ENCODE results near the gene REEP6. TPM values are rescaled to one million over a fixed set of nuclear protein-coding genes. Genes with fewer than 3 reads are reported as not detected.
"Not testable (repeated sequence)": the region's sequence is repeated elsewhere in the genome, so short reads cannot be mapped to it uniquely, and the experiment has no call there.

Gene REEP6
- polyA plus RNA-seq, 1 of the 3 experiments (the other 2 are of a cell fraction): 9.1 TPM

DNA sequence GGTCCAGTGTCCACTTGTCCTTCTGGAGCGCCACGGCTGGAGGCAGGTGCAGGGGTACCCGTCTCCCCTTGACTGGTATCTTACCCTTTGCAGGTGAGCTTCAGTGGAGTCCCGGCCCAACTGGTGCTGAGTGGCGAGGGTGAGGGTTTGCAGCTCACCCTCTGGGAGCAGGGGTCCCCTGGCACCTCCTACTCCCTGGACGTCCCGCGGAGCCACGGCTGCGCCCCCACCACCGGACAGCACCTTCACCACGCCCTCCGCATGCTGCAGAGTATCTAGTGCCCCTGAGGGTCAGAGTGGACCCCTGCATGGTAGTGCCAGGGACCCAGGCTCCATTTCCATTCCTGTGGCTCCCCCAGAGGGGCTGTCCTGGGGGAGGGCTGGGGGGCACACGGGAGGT lies 44.0 kb downstream of the REEP6 start:
- TF ChIP-seq, protein P1, sequence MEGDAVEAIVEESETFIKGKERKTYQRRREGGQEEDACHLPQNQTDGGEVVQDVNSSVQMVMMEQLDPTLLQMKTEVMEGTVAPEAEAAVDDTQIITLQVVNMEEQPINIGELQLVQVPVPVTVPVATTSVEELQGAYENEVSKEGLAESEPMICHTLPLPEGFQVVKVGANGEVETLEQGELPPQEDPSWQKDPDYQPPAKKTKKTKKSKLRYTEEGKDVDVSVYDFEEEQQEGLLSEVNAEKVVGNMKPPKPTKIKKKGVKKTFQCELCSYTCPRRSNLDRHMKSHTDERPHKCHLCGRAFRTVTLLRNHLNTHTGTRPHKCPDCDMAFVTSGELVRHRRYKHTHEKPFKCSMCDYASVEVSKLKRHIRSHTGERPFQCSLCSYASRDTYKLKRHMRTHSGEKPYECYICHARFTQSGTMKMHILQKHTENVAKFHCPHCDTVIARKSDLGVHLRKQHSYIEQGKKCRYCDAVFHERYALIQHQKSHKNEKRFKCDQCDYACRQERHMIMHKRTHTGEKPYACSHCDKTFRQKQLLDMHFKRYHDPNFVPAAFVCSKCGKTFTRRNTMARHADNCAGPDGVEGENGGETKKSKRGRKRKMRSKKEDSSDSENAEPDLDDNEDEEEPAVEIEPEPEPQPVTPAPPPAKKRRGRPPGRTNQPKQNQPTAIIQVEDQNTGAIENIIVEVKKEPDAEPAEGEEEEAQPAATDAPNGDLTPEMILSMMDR (IDR thresholded peaks at IDR 0.05): no peak
- TF ChIP-seq FOXJ3 (CRISPR knock-in tag; IDR thresholded peaks at IDR 0.05) (no peak), GABPA (IDR thresholded peaks at IDR 0.05; ENCODE audit: low read depth) (no peak), TCF12 (IDR thresholded peaks at IDR 0.05) (no peak), GATA2 (CRISPR knock-in tag; IDR thresholded peaks at IDR 0.05) (no peak), RXRA (IDR thresholded peaks at IDR 0.05; ENCODE audit: borderline replicate concordance, low read depth) (no peak), EP300 (IDR thresholded peaks at IDR 0.05; ENCODE audit: borderline replicate concordance in 1 of 2, low read depth in 1 of 2, low read length in 1 of 2) (no peak), SIN3A (IDR thresholded peaks at IDR 0.05; ENCODE audit: borderline replicate concordance, low read depth, low read length) (no peak), ELF1 (IDR thresholded peaks at IDR 0.05) (no peak)
- TF ChIP-seq, protein P2, sequence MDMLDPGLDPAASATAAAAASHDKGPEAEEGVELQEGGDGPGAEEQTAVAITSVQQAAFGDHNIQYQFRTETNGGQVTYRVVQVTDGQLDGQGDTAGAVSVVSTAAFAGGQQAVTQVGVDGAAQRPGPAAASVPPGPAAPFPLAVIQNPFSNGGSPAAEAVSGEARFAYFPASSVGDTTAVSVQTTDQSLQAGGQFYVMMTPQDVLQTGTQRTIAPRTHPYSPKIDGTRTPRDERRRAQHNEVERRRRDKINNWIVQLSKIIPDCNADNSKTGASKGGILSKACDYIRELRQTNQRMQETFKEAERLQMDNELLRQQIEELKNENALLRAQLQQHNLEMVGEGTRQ (IDR thresholded peaks at IDR 0.05; ENCODE audit: borderline replicate concordance, low read depth, low read length): no peak
- TF ChIP-seq, protein P3, sequence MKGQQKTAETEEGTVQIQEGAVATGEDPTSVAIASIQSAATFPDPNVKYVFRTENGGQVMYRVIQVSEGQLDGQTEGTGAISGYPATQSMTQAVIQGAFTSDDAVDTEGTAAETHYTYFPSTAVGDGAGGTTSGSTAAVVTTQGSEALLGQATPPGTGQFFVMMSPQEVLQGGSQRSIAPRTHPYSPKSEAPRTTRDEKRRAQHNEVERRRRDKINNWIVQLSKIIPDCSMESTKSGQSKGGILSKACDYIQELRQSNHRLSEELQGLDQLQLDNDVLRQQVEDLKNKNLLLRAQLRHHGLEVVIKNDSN (IDR thresholded peaks at IDR 0.05; ENCODE audit: borderline replicate concordance, low read depth): no peak
- DNase-seq: no peak
- POLR2A ChIA-PET: no interaction called here

DNA sequence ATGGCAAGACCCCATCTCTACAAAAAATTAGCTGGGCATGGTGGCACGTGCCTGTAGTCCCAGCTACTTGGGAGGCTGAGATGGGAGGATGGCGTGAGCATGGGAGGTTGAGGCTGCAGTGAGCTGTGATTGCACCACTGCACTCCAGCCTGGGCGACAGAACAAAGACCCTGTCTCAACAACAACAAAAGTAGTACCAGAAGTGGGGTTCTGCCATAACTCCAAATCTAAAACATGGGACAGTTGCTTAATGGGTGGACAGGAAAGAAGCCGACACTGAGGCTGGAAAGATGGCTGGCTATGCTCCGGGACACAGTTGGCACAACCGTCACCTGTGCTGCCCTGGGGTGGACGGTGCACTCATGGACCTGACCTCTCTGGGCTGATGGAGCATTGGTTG lies 44.7 kb downstream of the REEP6 start:
- H3K9me3 ChIP-seq; POLR2A ChIA-PET; H3K27ac ChIP-seq (ENCODE audit: low read depth in 2 of 2, low read length in 1 of 2); H3K9me2 ChIP-seq; H2AFZ ChIP-seq (ENCODE audit: low read depth); H3K79me2 ChIP-seq (ENCODE audit: insufficient read depth); H3K27me3 ChIP-seq (ENCODE audit: insufficient read depth); DNase-seq; H3K4me3 ChIP-seq (ENCODE audit: low read depth in 2 of 2, low read length in 1 of 2); H3K9ac ChIP-seq; H3F3A ChIP-seq (replicated peaks; ENCODE audit: insufficient read depth); H3K4me1 ChIP-seq (ENCODE audit: control insufficient read depth in 1 of 2, insufficient read depth in 2 of 2, low read depth in 1 of 2, low read length in 1 of 2); H3K36me3 ChIP-seq (replicated peaks in 1 of 2; ENCODE audit: control insufficient read depth in 1 of 2, insufficient read depth in 2 of 2, low read length in 1 of 2); H3K4me2 ChIP-seq; H4K20me1 ChIP-seq (ENCODE audit: insufficient read depth): not testable (repeated sequence)
- 73% methylated on average over 6 of the region's 7 CpGs for WGBS (ENCODE audit: low lambda C conversion rate)
- CTCF ChIA-PET: interaction anchor here (7.1 kb wide), 1 partner anchor 10 kb away, joined by 41 read pairs; no protein-coding TSS in a partner anchor

More for the DNA sequence above, 44.0 kb downstream of the REEP6 start:
- Histone ChIP-seq H3K4me3 (ENCODE audit: low read depth in 2 of 2, low read length in 1 of 2) (no peak overlapping the region), H3K9me2 (no peaks in the 10 kb centered on the region), H3K79me2 (ENCODE audit: insufficient read depth) (no peaks in the 10 kb centered on the region), H3K9ac (no peak overlapping the region), H3K4me2 (no peak overlapping the region), H3K27ac (ENCODE audit: low read depth in 2 of 2, low read length in 1 of 2) (no peak overlapping the region), H2AFZ (ENCODE audit: low read depth) (no peak overlapping the region), H3K36me3 (replicated peaks in 1 of 2; ENCODE audit: control insufficient read depth in 1 of 2, insufficient read depth in 2 of 2, low read length in 1 of 2) (no peaks in the 10 kb centered on the region), H3K4me1 (ENCODE audit: control insufficient read depth in 1 of 2, insufficient read depth in 2 of 2, low read depth in 1 of 2, low read length in 1 of 2) (peaks cover 0 to 5% of the 10 kb centered on the region in 2 experiments; a peak in 1 of 4 replicates), H3F3A (replicated peaks; ENCODE audit: insufficient read depth) (no peaks in the 10 kb centered on the region), H3K27me3 (ENCODE audit: insufficient read depth) (peaks cover 11% of the 10 kb centered on the region), H4K20me1 (ENCODE audit: insufficient read depth) (no peaks in the 10 kb centered on the region), H3K9me3 (no peaks in the 10 kb centered on the region)
- WGBS (ENCODE audit: low lambda C conversion rate): 84% methylated on average over 9 of the region's 14 CpGs
- CTCF ChIA-PET: interaction anchor here (7.1 kb wide), 1 partner anchor 11 kb away, joined by 41 read pairs; no protein-coding TSS in a partner anchor

Data from SK-N-SH (cell line).